SK-N-DZ (cell line): ENCODE measurements around the gene RAD18. TPM values are rescaled to one million over a fixed set of nuclear protein-coding genes. Genes with fewer than 3 reads are reported as not detected.

Source experiments
- DNase-seq: peaks from one replicate; pipeline ENCODE4 v3.0.0-alpha.2; 2015; ENCODE audit warnings: low spot score
- polyA plus RNA-seq, 2 experiments: library from polyadenylated mRNA; depleted of rRNA; stranded (reverse); fragments of >200 nt; gene quantifications; 2 replicates each; pipeline ENCODE4 v1.2.3, GENCODE V29; 2014

The RAD18 gene, protein sequence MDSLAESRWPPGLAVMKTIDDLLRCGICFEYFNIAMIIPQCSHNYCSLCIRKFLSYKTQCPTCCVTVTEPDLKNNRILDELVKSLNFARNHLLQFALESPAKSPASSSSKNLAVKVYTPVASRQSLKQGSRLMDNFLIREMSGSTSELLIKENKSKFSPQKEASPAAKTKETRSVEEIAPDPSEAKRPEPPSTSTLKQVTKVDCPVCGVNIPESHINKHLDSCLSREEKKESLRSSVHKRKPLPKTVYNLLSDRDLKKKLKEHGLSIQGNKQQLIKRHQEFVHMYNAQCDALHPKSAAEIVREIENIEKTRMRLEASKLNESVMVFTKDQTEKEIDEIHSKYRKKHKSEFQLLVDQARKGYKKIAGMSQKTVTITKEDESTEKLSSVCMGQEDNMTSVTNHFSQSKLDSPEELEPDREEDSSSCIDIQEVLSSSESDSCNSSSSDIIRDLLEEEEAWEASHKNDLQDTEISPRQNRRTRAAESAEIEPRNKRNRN
- polyA plus RNA-seq (2014; cell fraction: cytosol; rRNA removed) = 23.2 and 24.5 TPM in 2 replicates
- polyA plus RNA-seq (2014; cell fraction: nucleus; rRNA removed) = 39.4 and 43.3 TPM in 2 replicates

DNA sequence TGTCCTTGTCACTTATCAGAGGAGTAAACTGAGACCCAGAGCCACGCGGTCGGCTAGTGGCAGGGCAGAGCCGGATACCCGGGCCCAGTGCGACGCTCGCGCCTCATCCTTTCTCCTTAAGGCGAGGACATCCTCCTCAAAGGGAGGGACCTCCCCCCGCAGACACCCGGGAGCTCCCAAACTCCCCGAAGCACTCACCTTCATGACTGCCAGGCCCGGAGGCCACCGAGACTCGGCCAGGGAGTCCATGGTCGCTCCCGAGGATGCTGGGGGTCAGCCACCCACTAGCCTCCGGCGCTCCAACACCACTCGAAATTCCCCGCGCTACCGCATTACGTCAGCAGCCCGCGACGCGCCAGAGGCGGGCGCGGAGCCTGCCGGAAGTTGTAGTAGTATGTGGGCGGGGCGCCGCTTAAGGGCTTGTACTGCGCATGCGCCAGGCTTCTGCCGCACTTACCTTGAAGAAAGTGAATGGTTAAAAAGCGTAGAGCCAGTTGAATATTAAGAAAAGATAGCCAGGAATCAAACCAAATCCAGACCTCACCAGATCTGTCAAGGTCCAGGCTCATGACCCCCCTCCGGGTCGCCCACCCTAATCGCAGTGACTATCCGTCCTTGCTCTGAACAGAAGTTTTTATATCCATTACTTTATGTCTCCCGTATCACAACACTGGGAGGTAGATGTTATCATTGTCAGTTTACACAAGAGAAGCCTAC is at the start of gene RAD18:
Gene RAD18, minus strand, starts transcription at position 336 of the 717 bp plus-strand sequence. Its CDS starts 87 bp downstream, at position 249.
- DNase-seq = peak; percentile 97

DNA sequence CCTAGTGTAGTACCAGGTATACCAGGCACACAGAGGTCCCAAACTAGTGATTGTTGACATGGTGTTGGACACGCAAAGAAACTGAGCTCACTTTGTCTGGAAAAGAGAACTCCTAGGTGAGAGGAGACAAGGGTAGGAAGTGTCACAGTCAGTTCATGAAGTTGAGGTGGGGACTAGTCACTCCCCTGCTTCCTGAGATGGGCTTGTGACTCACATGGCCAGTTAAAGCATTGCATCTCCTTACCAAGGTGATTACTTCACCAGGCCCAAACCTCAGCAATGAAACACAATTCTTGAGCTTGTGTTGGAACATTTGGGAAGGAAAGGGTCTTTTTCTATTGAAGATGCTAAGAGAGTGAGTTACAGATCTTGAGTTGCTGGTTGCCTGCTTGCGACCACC is 49.2 kb upstream of the RAD18 start:
- no peak for DNase-seq

DNA sequence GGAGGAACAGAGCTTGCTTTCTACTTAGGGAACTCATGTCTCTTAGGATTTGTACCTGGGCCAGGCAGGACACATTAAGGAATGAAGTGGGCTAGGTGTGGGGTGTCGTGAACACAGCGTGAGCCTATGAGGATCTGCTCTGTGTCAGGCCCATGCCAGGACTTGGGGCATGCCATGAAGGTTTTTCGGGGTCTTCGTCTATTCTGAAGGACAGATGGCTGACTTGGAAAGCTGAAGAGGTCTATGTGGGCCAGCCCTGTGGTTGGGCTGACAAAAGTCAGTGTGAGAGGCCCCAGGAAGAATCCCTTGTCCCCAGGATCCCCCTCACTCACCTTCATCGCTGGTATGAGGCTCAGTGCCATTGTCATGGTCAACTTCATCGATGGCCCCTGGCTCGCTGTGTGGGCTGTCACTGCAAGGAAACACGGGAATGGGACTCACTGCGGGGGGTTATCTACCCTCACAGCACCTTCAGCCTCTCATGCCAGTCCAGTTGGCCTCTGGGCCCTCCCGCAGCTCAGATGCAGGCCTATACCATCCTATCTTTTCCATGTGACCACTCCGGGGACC is 46.8 kb upstream of the RAD18 start:
- DNase-seq = no peak

DNA sequence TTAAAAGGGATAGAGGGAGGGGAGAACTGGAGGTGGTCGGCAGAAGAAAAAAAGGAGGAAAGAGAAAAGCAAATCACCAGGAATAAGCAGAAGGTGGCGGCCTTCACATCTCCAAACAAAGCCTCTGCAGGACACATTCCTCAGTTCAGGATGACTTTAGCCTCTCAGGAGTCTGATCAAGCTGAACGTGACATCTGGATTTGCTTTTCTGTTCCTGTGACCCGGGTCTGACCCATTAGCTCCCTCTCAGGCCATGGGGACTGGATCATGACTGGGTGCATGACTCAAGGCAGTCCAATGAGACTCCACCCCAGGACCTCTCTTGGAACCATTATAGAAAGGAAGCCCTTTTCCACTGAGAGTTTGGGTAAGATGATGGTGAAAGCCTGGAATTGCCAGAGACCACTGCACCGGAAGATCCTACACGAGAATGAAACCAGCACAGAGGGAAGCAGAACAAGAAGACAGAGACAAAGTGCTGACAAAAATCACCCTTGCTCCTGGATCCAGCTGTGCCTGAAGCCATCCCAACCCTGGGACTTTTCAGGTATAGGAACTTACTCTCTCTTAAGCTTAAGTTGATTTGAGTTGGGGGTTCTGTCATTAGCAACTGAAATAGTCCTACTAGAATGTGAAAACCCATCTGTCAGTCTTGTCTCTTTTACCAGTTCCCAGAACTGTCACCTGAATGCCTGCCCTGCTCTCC is 45.4 kb upstream of the RAD18 start:
- no peak for DNase-seq

DNA sequence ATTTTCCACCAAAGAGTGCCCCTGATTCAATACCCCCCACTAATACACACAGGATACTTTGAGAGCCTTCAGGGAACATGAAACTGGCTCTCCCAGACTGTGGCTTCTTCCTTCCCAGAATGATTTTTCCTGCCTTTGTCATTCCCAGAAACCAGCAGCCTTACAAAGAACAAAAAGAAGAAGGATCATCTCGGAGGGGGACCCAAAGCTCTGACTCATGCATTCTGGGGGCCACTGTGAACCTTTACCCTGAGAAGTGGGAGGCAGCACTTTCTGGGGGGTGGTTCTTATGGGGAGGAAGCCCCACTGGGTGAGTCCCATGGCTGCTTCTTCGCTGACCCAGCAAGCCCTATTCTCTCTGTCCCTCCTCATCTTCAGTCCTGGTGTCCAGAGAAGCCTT is 44.7 kb upstream of the RAD18 start:
- DNase-seq = no peak

DNA sequence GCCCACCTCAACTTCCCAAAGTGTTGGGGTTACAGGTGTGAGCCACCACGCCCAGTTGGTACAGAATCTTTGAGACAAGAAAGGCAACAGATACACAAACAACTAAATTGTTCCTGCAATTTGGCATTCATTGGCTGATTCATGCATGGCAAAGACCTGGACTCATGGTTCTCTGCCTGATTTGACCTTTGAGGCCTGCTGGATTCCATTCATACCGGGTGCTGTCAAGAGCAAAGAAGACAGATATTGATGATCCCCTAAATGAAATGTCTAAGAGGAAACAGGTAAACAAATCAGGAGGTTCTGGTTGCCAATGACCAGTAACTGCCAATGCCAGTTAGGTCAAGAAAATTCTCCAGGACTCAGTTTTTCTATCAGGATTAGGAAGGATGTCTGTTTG is 43.9 kb upstream of the RAD18 start:
- no peak for DNase-seq

DNA sequence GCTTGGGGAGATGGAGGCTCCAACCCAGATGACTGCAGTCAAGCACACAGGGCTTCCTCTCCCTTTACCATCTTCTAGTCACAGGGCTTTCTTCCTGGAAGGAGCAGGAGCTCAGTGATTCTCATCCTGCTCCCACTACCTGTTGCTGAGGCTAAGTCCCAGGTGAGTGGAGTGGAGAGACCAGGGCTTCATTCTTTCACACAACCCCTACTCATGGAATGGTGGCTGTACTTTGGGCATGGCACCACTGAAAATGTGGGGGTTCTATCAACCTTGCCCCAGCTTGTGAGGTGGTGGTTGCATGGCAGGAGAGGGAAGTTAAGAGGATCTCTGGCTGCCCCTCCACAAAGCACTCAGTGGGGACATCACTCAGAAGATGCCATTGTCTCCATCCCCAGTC is 36.8 kb upstream of the RAD18 start:
- no peak for DNase-seq

DNA sequence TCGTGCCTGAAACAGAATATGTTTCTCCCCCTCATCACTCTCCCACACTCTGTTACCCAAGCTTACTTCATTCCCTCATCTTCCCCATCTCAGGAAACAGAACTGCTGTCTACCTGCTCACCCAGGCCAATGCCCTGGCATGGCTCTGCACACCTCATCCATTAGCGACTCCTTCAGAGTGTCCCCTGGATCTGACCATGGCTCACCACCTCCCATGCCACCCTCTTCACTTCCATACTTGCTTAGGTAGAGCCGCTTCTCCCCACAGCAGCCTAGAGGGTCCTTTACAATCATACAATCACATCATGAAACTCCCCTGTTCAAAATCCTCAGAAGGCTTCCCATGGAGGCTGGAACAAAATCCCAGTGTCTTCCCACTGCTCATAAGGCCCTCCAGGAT is 33.9 kb upstream of the RAD18 start:
- DNase-seq = no peak

DNA sequence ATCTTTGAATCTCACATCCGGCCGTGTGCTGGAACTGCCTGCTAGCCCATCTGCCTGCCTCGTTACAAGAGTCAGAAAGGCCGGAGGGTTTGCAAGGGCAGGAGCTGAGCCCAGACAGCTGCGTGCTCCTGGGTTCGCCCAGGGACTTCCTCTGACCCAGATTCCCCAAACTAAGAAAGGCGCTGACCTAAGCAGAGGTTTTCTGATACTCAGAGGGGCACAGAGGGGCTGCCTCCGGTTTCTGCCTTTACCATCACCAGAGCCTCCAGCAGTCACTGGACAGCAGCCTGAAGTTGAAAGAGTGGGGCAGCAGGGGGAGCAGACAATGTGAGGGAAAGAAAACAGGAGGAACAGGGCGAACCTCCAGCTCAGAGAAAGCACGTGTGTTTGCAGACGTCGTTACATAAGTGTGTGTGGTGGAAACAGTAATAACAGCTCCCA is 33.4 kb upstream of the RAD18 start:
- no peak for DNase-seq

DNA sequence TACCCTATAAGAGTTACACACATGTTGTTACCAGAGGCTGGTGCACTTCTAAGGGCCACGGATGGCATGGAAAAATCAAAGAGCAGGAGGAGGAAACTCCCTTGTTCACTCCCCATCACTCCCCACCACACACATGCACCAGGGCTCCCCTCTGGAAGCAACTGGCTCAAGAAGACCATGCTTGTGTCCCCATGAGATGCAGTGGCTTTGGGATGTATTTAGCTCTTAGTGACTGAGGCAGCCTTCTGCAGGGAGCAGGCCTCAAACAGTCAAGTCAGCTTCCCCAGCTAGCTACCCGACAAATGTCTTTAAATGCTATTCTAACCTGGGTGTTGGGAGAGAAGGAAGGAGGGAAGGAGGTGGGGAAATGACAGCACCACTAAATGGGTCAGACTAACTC is 32.9 kb upstream of the RAD18 start:
- DNase-seq = no peak

DNA sequence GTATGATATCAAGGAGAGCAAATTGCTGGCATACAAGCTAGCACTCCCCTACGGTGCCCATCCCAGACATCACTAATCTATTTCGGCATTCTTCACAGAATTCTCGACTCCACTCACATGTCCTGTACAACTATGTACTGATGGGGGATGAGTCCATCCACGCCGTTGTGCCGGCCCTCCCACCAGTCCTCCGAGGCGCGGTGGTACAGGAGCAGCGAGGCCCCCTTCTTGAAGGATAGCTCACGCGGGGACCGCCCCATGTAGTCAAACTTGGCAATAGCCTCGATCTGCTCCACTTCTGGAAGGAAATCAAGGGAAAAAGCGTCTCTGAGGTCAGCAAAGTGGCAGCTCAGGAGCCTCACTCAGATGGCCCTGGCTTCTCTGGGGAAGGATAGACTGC is 31.0 kb upstream of the RAD18 start:
- DNase-seq = no peak

DNA sequence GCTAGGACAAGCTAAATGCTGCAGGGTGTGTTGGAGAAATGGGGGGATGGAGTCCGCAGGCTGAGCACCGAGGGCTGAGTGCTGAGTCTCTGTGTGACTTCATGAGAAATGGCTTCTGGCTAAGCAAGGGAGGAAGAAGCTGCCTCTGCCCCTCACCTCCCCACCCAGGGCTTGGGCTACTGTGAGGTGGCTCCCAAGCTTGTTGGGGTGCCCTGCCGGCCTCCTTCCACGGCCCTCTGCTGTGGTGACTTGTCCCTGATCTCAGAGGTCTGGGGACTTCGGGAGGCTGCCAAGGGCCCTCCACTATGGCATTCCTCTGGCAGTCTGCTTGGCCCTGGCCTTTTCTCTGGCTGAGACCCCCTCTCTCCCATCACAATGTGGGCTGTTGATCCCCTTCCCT is 30.1 kb upstream of the RAD18 start:
- no peak for DNase-seq

DNA sequence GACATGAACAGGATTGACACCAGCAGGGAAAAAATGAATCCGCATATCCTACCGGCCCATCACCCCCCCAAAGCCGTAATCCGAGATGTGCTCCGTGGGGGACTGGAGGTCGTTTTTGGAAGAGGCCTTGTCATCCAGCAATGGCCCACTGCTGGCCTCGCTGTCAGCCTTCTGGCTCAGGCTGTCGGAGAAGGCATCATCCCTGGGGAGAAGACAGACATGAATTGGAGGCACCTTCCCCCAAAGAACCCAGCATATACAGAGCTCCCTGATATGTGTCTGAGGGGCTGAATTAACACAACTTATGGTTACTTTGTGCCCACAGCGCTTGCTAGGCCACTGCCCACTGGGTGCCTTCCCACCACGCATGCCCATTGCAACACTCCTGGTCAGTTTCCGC is 29.6 kb upstream of the RAD18 start:
- no peak for DNase-seq

DNA sequence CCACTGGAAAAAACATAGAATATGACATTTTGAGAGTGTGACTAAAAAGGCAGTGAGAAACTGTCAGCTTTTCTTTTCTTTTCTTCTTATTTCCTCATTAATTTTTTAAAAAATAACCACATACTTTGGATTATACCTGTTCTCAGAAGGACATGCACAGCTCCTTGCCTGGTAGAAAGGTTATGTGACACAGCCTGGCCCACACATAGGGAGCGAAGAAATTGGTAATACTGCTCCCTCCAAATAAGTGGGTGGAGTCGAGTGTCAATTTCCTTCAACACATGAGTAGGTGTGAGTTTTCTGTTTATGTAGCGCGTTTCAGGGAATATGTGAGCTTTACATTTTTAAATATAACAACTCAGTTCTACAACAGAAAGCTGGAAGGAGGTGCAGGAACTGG is 28.9 kb upstream of the RAD18 start:
- DNase-seq = no peak

DNA sequence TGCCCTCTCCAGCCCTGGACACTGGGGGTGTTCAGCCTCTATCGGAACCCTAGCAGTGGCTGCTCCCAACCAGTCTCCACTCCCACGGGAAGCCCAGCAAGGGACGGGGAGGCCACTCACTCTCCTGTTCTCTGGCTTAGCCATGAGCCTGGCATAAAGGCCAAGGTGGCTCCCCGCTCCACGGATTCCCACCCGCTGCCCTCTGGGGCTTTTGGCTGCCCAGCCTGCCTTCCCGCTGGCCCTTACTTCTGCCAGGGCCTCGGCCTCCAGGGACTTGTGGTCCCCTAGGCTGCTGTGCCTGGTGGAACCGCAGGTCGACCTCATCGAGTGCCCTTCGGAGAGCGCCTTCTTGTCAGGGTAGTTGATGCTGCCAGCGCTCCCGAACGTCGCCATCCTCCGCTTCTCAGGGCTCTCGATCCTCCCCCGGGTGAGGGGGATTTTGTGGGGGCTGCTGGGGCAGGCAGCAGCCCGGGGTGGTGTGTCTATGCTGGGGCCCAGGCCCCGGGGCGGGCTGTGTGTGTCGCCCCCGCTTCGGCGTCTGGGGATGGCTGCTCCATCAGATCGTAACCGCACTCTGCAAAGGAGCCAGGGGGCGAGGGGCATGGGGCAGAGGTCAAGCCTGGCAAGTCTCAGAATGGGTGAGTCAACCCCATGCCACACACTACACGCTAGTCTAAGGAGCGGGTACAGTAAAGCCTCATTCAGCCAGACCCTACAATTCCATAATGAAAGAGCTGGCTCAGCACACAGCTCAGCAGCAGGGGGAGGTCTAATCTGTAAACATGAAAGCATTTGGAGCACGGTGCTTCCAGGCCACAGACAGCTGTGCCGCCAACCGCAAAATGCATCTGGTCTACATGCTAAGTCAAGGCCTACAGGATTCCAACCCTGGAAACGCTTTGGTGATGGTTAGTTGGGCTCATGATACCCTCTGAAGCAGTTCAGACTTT is 27.3 kb upstream of the RAD18 start:
- no peak for DNase-seq

DNA sequence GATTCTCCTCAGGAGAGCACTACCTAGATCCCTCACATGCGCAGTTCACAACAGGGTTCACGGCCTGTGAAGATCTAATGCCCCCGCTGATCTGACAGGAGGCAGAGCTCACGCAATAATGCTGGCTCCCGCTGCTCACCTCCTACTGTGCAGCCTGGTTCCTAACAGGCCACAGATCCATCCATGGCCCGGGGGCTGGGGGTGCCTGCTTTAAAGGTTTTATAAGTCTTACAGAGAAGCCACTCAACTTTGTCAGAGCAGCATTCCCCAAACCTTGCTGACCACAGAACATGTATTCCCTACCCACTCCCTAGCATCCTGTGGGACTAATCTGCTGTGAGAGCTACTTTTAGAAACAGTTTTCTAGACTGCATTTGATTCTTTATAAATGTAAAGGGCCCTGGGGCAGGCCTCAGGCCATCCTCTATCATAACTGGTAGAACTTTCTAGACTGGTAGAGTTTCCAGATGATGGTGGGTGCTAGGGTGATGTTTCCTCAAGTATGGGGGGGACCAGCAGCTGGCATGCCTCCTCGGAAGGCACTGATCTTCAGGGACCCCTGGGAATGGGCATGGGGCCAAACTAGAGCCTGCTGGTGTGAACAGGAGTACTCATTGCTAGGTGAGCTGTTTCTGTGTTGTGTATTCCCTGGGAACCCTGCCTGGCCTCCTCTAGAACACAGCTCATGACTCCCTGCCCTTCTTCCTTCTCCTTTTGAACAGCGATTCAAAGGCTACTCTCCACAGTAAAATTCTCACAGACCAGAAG is 25.7 kb upstream of the RAD18 start:
- DNase-seq = peak; percentile 63

DNA sequence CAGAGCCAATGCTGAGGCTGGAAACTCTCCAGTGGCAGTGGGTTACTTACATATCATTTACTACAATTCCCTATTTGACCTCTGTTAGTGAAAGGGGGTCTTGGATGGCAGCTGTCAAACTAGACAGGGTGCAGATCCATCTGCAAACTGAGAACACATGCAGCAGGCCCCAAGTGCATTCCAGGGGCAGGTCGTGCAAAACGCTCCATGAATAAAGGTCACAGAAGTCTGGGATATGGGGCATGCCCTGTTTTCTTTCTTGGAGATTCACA is 25.0 kb upstream of the RAD18 start:
- peak; percentile 83 for DNase-seq

DNA sequence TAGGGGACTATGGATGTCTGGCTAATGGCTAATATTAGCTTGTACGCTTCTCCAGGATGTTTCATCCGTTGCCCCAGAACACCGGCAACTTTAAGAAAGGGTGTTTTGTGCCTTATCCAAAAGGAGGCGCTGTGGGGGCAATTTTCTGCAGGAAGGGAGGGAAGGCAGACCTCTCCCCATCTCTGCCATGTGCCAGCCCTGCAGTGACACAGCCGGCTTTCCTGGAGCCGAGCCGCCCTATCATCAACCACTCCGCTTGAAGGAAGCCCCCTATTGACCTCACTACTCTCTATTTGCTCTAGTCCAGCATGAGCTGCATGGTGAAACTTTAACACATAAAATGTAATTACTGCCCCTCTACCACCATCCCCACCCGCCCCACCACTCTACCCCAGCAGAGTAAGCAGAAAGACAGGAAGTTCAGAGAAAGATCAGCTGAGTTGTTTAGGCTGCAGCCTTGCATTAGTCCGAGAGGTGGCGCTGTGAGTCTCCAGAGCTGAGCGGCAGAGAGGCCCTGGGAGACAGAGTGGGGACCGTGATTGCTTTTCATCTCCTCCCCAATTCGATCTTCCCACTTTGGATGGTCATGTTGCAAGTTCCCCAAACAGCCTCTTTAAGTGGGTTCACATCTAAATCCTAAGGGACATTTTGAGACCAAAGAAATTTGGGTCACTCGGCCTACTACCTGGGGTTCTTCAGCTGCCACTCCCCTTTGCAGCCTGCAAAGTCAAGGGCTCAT is 24.5 kb upstream of the RAD18 start:
- DNase-seq = peak; percentile 87

DNA sequence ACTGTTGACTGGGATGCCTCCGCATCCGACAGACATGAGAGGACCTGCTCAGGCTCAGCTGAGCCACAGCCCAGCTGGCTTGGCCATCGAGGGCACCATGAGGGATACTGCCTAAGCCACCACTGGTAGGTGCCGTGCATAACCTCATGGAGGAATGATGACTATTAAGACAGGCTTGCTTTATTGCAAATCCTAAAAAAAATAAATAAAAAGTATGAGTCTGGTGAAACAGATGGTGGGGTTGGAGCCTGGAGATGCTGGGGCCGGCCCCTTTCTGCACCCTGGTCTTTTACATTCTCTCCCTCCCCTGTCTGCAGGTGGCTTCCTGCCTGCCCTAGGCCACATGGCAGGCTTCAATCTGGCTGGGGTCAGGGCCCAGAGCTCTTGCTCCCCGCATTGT is 24.0 kb upstream of the RAD18 start:
- DNase-seq = no peak
